Left cardiac atrium (tissue), 4 donors: ENCODE results near the gene DCN. TPM values are rescaled to one million over a fixed set of nuclear protein-coding genes. Genes with fewer than 3 reads are reported as not detected.

Experiments used
- ATAC-seq, 2 donors: fragments of 200-7000 bp; cut with Tn5 transposase; one replicate each; pipeline ENCODE4 v1.9.1; 2020; ENCODE audit warnings: mild to moderate bottlenecking in 2 of 2, moderate library complexity in 2 of 2
- DNase-seq: peaks from one replicate; pipeline ENCODE4 v3.0.0-alpha.2; 2020
- intact Hi-C, 2 donors: fragments of 100-400 bp; cut with DNase I; formaldehyde crosslinking; loops; one replicate each; pipeline versions ENCODE4 v1.14.1 to v1.15.1; 2022 to 2023
- total RNA-seq, 2 donors: library from RNA; stranded (reverse); fragmentation: NEBNext Ultra II Directional; extraction: Animal tissue kit (Norgen Biotek cat#: 25700); gene quantifications; one replicate each; pipeline ENCODE4 v1.2.1, GENCODE V29; 2021
- donor health status: DM: no; HTN: yes; CAD: no.
- donor health status: DM: no; HTN: yes; CAD: no; lungs with severe emphysema.
- donor health status: DM: yes; HTN: yes; CAD: no.
- donor health status: Dilated cardiomyopathy.

DCN gene
- total RNA-seq, 2 donors from 2014 or later = 1,324 to 1,437 TPM

DNA sequence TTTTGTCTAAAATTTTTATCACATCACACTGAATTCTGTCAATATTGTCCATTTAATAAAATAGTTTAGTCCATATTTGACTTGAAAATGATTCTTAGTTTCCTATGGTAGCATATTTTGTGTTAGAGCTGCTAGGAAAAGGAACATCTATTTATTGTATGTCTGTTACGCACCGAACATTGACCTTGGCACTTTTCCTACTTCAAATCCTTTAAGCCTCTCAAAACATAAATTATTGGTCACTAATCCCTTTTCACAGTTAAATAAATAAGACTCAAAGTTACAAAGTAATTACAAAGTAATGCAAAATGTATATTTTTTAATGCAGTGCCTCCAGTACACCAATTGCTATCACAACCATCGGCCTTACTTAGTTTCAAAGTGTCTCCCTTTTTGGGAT lies 28.5 kb downstream of the DCN start:
- intact Hi-C loops = no loop called here
- ATAC-seq (no peak), DNase-seq (no peak)

DNA sequence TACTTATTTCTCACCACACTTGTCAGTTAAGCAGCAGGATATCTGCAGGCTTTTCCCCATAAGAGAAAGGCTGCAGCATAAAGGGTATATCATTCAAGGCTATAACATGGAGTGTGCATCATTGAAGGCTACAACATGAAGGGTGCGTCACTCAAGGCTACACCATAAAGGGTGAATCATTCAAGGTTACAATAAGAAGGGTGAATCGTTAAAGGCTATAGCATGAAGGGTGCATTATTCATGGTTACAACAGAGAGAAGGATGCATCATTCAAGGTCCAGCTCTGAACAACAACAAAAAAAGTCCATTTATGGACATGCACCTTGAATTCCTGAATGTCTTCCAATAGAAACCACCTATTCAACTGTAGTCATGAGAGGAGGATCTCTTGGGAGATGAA lies 38.6 kb downstream of the DCN start:
- DNase-seq (no peak), ATAC-seq (no peak)
- intact Hi-C loops = no loop called here

DNA sequence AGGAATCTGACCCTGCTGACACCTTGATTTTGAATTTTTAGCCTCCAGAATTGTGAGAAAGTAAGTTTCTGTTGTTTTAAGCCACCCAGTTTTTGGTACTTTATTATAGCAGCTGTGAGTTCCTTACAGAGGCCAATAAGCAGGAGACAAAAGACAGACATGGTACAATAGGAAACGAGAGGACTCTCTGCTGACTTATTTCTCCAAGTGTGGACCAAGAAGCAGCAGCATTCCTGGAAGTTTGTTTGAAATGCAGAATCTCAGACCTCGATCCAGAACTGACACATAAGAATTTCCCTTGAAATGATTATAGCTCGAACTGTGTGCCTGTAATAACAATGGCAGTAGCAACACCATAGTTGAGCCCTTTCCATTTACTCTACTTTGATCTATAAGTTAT lies 39.4 kb downstream of the DCN start:
- no peak for ATAC-seq
- intact Hi-C loops = no loop called here

DNA sequence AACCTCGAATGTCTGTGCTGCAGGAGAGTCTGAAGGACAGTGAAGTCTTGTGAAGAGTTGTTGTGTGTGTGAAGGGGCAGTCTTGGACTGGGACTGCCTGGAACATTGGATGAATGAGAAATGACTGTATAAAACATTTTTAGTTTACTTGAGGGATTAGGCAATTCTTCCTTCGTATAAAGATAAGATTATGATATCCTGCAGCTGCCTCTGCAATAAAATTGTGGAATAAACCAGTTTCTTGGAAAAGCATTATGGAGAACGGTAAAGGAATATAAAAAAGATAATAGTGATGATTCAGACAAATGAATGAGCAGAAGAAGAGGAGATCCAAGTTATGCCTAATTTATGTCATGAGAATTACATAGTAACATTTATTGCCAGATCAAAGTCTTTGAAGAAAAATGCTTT lies 40.4 kb downstream of the DCN start:
- no peak for DNase-seq
- ATAC-seq = peak; percentile 65 to 82
- intact Hi-C loops = no loop called here

More for the DNA sequence above, 39.4 kb downstream of the DCN start:
- no peak for DNase-seq

DNA sequence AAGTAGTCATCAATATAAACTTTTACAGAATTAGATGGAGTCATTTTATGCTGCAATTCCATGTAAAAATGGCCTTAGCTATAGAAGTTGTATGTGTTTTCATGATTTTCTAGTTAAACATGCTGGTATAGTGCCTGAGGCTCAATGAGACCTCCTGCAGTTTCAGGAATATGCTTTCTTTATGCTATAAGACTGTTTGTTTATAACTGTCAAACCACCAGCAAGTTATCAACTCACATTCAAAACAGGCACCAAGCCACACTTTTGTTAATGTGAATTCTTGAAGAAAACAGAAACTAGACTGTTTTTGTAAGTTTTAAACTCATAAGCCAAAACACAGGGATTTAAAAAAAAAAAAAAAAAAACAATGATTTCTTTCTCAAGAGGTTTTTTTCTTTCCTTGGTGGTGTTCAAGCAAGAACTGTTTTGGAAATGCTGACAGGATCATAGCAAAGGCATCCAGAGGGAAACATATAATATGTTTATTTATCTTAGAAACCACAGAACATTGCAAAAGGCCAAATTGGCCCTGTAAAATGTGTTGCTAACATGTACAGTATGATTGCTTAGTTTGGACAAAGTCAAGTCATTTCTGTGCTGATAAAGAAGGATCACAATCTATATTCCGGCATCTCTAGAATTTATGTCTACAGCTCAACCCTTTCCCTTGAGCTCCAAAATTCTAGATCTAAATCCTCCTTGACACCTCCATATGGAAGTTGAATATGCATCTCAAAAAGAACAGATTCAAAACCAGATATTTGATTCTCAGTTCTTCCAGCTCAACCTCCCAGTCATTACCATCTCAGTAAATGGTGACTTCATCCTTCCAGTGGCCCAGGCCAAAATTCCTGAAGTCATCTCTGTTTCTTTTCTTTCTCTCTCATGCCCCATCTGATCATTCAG lies 42.3 kb downstream of the DCN start:
- peak; percentile 22 for DNase-seq
- peak; percentile 73 to 79 for ATAC-seq
- intact Hi-C loops = no loop called here

DNA sequence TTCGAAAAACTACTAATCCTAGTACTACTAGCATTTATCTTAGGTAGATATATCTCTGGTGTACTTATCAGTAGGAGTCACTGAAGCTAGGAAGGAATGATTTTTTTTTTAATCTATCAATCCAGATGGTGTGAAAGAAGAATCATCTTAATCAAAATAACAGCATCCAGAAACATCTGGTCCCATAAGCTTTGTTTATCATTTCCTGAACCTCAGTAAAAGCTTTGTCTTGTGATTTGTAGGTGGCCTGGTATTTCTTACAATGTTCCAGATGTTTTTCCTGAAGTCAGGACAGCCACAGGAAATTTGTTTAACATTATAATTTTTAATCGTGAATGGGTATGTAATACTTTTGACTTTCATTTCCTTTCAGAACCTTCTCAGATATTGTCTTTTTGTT lies 43.3 kb downstream of the DCN start:
- no peak for ATAC-seq
- intact Hi-C loops = no loop called here

DNA sequence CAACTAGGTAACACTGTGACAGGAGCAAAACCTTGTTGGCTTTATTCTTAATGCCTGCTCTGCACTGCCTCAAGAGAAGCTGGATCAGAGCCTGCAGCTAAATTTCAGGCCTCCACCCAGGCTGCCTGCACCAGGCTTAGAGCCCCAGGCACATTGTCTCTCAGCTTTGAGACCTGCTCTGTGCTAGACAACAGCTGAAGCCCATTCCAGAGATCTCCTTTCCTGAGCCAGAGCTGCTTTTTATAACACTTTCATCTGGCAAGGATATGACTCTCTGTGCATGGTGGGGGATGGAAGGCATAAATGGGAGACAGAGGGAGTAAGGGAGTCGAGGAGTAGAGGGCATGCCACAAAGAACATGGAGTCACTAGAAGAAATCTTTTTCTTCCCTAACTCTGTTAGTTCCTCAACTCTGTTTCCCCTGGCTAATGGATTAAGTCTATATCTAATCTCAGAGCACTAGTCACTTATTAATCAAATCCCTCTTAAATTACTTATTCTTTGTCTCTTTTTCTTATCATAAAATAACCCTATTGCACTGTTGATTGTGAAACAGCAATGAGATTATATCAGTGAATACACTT lies 44.2 kb downstream of the DCN start:
- no peak for DNase-seq

More for the DNA sequence above, 43.3 kb downstream of the DCN start:
- no peak for DNase-seq

DNA sequence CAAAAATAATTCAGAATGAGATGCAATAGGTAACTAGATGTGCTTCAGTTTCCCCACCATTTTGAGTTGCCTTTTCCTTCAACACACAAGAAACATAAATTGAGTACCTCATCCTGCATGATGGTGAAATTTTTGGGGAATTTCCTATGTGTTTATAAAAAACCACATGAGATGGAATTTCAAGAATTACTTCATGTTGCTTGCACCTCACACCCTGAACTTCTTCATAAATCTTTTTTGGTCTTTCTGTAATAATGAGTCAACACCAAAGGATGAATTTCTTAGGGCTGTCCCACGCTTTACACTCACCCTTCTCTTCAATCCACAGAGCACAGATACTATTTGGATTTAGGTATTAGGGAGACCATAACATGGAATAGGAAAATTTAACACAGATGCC lies 48.7 kb downstream of the DCN start:
- intact Hi-C loops = no loop called here
- DNase-seq = no peak

More for the DNA sequence above, 44.2 kb downstream of the DCN start:
- peak; percentile 28 to 42 for ATAC-seq
- intact Hi-C loops = no loop called here

DNA sequence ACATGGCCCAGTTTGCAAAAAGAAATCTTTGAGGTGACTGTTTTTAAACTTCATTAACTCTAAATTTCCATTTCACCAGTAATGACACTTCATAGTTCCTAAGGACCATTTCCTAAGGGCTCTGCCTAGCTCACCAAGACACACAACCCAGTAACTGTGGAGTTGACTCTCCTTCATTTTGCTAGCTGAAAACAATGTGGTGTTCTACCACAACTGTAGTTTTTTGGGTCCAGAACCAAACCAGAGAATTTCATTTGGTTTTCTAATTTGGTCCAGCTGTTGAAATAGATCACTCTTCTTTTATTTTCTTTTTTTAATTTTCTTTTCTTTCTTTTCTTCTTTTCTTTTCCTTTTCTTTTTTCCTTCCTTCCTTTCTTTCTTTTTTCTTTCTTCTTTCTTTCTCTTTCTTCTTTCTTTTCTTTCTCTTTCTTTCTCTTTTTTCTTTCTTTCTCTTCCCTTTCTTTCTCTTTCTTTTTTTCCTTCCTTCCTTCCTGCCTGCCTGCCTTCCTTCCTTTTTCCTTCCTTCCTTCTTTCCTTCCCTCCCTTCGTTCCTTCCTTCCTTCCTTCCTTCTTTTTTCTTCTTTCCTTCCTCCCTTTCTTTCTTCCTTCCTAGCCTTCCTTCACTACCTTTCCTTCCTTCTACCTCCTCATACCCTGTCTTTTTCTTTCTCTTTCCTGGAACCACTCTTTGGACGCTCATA lies 52.8 kb downstream of the DCN start:
- no peak for ATAC-seq
- intact Hi-C loops = no loop called here
- no peak for DNase-seq

More for the DNA sequence above, 48.7 kb downstream of the DCN start:
- ATAC-seq = no peak

DNA sequence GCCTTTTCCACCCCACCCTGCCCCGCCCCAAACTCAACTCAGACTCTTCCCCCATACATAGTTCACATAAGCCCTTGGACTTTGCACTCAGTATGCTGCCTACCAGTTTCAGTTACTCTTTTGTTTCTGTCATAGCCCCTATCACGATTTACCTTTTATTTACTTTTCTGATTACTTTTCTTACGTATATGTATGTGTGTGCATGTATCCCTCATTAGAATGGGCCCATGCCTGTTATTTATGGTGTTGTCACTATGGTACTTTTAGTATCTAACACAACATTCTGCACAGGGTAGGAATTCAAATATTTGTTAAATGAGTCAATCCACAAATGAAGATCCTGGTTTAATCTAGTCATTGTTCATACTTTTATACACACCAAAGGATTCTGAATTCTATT lies 54.9 kb downstream of the DCN start:
- DNase-seq = no peak
- ATAC-seq = no peak
- intact Hi-C loops = no loop called here

DNA sequence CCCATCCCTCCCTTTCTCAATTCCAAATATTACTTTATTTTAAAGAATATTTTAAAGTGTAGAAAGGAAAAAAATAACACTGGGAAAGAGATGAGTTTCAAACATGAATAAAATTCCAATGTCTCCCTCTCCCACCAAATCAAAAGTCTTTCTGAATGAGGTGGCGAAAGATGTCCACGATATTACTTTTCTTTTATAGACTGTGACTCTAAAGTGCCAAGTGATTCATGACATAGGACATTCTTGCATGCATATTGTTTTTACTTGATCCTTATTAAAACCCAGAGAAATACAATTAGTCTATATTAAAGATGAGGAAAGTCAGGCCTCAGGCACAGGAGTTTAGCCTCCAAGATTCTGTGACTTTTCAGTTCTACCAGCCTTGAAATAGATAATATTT lies 55.3 kb downstream of the DCN start:
- no peak for DNase-seq
- intact Hi-C loops = no loop called here
- no peak for ATAC-seq

DNA sequence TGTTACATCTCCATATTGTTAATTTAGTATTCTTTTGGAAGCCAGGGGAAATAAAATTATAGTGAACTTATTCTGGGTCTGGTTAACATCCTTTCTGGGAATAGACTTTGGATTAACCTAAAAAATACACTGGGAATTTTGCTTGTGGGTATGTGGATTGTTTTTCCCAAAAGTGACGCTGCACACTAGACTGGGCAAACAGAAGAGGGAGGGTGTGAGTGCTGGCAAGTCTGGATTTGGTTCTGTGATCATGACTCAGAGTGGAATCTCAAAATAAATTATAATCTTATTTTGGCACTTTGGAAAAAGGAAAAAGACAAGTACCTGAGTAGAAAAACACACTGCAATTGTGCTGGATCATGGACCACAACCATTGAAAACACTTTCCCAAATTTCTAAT lies 56.1 kb downstream of the DCN start:
- DNase-seq = no peak
- ATAC-seq = peak in 1 of 2 donors; percentile 34
- intact Hi-C loops = no loop called here

DNA sequence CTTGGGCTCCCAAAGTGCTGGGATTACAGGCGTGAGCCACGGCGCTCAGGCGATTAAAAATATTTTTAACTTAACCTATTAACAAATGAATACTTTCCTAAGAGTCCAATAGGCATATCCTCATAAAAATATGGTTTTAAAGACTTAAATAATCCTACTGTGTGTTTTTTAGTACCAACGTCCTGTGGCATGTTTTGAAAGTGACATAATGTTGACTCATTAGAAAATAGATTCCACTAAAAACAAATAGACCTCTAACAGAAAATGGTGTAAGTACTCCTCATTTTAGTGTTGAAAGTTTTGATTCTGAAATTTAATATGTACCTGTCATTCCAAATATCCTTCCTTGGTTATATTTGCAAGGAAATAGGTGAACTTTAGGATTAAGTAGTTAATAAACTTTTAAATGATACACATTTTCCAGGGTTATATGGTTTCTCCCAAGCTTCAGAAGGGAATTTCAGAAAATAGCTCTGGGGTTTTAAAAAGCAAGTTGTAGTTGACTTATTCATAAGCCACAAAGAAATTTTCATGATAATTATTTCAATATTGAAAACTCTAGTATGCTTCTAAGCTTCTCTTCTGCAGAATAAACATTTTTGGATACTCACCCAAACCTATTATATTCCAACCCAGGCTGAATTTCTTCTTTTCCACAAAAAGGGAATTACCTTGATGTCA lies 59.2 kb downstream of the DCN start:
- intact Hi-C loops = no loop called here
- DNase-seq (no peak), ATAC-seq (no peak)

DNA sequence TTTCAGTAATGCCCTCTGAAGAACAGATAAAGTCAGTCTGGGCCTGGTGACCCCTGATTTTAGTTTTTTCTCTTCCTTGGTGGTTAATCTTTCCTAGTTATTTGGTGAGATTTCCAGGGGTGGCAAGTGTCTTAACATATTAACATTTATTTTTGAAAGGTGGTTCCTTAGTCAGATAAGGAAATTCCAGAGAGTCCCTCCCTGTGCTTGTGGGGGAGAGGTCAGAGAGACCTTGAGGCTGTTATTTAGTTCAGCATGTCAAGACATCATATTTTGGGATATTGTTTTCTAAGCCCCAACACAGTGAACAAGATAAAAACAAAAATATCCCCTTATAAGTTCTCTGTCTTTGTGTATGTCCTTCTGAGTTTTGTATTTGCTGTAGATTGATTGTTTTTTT lies 61.8 kb downstream of the DCN start:
- intact Hi-C loops = no loop called here
- no peak for ATAC-seq
- DNase-seq = no peak

DNA sequence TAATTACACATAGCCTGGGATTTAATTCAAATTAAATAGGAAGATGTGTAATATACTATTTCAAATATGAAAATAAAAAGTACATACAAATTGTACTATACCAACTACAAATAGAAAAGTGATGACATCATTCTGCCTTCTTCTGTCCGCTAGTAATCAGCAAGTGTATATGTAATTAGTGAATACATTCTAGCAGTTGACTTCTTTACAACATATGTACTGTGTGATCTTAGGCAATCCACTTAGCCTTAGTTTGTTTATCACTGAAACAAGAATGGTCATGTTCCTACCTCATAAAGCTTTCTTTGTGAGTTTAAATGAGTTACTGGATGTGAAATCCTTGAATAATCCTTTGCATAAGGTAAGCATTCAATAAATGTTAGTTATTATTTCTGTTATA lies 63.5 kb downstream of the DCN start:
- DNase-seq = no peak
- intact Hi-C loops = no loop called here
- ATAC-seq = no peak

DNA sequence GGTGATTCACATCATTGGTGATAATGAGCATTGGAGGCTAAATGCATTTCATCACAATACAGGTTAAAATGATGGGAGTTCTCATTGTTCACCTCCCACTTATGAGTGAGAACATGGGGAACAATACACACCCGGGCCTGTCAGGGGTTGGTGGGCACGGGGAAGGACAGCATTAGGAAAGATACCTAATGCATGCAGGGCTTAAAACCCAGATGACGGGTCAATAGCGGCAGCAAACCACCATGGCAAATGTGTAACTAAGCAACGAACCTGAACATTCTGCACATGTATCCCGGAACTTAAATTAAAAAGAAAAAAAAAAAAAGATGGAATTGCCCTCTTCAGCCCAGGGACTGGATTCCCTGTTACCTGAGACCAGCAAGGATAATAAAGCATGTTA lies 69.0 kb downstream of the DCN start:
- ATAC-seq (no peak), DNase-seq (no peak)
- intact Hi-C loops = no loop called here

DNA sequence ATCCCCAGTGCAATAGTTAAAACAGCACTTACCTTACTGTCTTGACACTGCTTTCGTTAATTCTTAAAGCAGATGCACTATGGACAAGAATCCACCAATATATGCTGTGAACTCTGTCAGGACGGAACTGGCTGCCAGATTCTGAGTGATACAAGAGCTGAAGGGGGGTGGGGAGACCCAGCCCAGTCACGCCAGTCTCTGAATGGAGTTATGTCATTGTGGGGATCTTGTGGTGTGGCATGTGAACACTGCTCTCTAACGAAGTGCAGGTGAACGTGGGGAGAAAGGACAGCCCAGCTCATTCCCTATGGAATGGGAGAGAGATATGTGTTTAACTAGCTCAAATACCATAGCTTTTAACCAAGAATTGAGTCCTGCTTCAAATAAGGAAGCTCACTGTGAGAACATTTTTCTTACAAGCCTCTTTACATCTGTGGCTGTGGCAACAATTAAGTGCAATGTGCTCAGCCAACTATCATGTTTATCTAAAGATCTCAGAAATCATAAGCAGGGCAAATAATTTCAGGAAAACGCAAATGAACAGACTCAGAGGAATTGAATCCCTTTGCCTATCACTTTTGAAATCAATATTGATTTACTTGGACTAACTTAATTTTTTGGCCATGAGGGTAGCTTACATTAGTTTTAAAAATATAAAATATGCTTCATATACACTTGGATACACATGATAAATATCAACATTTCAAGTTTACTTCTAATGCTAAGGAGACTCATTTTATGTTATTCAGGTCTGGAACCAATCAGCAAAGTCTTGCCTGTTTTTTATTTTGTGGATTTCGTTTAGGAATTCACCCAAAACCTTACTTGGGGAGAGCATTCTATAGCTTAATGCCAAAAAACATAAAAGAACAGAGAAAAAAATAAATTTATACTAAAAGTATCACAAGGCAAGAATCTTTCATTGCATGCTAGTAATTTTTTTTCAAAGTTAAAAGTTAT lies 71.0 kb downstream of the DCN start, which contains the start of gene LUM:
Gene LUM, minus strand, starts transcription at position 129 of the 960 bp plus-strand sequence. CDS start 2,515 bp downstream, outside the sequence.
- intact Hi-C loops = no loop called here
- ATAC-seq (peak; percentile 62 to 86), DNase-seq (peak; percentile 29)

DNA sequence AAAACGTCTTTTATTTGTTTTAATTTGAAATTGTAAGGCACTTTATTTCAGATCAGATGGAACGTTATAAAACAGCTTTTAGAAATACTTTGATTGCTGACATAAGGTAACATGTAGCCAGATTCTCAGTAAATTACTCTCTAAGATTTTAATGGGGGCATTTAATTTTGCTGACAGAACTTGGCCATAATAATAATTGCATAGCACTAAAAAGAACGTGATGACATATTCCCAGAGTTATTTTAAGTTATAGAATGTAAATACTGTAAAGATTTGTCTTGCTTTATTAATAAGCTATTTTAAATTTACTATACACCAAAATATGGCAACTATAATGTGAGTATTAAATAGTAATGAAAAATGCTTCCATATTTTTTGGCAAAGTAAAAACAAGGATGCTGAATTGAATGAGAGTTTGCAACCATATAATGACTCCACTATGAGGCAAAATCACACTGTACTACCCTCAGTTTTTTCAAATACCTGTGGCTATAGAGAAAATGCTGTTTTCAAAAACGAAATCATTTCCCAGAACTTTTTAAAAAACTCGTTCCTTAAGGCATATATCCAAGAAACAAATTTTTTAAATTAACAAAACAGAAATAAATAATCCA lies 72.2 kb downstream of the DCN start:
- ATAC-seq = no peak
- intact Hi-C loops = no loop called here
- DNase-seq = no peak
